ENCODE results near the gene EFHD1.
"Not testable (repeated sequence)": the region's sequence is repeated elsewhere in the genome, so short reads cannot be mapped to it uniquely, and the experiment has no call there.

EFHD1 gene

DNA sequence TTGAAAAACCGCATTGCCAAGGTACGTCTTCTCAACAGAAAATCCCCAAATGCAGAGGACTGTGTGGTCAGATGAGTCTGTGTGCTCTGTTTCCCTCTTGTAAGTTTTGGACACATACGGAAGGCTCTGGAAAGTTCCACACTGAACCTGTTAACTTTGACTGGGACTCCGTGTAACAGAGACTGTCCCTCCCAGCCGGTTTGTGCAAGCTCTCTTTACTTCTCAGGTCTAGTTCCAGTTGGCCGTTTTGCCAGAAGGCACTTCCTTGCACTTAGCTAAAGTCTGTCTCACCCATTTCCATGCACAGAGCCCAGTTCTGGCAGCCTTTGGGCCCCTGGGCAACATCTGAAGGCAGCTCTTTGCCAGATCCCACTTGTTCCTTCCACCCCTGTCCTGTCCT, 22.0 kb downstream of the EFHD1 start:
- no peak for DNase-seq

DNA sequence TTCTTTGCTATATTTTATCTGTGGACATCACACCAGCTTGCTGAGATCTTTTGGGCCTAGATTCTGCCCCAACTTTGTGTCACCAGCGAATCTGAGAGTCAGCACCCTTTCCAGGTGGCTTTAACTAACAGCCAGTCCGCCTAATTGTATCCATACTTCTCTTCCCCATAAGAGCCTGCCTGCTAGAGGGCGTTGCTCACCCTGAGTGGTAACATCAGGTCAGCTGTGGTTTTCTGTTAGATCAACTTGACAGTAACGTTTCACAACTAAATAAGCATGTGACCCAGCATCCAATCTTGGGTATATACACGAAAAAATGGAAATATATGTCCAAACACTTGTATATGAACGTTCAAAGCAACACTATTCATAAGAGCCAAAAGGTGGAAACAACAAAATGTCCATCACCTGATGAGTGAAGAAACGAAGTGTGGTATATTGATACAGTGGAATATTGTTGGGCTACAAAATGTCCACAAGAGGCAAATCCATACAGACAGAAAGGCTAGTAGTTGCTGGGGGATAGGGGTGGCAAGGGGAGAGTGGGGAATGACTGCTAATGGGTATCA, 24.9 kb downstream of the EFHD1 start:
- no peak for DNase-seq

DNA sequence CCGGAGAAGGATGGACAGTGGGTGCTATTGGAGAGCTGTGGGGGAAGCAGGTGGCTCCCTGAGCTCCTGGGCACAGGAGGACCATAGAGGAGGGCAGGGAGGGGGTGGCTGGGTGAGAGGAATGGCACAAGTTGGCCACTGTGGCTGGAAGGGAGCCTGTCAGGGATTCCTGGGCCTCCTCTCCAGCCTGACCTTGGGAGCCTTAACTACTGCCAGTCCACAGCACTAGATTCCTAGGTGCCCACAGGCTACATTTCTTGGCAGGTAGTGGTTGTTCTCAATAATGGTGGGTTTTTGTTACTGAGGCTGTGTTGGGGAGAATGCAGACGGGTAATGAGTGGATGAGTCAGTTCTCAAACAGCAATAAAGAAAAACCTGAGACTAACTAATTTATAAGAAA, 26.0 kb downstream of the EFHD1 start:
- DNase-seq = no peak

DNA sequence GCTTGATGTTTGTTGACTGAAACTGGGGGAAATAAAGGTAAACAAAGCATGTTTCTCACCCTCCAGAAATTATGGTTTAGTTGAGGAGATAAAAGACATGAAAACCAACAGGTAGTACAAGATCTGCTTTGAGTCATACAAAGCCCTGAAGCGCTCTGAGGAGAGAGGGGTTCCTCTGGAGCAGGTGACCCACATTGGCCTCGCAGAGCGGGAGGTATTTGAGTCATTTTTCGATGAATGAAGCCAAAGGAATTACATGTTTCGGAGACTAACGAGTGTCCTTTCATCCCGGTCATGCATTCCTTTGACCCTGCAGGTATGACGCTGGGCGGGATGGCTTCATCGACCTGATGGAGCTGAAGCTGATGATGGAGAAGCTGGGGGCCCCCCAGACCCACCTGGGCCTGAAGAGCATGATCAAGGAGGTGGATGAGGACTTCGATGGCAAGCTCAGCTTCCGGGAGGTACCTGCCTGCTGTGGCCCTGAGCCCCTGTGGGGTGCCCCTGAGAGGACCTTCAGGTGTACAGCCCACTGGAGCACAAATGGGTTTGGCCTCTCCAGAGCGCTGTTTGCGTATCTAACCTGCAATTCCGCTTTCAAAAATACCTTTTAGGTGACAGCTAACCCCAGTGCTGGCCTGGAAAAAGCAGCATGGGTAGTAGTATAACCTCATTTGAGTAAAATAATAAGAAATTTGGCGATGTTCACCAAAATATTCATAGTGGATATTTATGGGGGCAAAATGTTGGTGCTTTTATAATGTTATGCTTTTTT, 29.3 kb downstream of the EFHD1 start:
- DNase-seq = no peak

DNA sequence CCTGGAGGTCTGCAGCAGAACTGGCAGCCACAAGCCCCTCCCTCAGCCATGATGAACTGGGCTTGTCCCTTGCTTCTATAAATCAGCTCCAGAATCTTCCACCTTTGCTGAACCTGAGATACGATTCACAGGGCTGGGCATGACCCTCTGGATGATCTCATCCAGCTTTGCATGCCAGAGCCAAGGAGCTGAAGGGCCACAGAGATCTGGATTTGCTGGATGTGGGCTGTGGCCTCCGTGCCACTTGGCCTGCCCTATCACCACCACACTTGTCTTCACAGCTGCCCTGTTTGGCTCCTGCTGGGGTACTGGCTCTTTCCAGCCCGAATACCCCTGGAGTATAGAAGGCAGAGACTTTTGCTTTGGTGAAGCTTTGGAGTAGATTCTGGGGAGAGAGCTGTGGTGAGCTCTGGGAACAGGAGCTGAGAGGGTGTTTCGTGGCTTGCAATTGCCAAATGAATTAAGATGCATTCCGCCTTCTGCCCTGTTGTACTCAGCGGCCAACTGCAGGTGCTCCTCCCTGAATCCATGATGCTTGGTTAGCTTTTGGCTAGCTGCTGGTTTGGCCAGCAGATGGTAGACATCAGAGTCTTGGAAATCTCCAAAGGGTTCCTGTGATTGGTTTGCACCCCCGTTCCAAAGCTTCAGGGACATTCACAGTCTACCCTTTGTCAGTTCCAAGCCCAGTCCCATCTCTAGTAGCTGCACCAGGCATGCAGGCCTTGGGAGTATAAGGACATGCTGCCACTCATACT, 32.8 kb downstream of the EFHD1 start:
- DNase-seq = peak; percentile 14

DNA sequence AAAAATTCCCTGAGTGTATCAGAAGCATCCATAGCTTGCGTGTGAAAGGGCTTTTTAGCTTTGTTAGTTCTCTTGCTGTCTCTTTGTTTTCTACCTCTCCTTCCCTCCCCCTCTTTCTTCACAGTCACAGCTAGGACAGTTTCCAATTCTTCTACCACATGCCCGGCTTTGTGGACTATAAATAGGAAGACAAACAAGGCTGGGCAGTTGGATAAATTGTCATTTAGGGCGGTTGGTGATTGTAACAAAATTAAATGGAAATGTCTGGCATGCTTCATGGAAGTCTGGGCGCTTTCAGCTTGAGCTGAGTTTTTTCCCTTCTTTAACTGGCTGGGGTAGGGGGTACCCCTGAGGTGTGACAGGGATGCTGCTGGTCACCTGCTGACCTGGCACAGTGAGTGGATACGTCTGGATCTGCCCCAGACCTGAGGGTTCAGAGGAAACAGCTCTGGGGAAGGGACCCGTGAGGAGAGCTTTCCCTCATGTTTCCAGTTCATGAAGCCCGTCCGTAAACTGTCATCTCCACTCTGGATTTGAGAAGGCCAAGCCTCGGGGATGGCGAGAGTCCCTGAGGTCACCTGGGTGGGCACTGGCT, 34.7 kb downstream of the EFHD1 start:
- DNase-seq = no peak

DNA sequence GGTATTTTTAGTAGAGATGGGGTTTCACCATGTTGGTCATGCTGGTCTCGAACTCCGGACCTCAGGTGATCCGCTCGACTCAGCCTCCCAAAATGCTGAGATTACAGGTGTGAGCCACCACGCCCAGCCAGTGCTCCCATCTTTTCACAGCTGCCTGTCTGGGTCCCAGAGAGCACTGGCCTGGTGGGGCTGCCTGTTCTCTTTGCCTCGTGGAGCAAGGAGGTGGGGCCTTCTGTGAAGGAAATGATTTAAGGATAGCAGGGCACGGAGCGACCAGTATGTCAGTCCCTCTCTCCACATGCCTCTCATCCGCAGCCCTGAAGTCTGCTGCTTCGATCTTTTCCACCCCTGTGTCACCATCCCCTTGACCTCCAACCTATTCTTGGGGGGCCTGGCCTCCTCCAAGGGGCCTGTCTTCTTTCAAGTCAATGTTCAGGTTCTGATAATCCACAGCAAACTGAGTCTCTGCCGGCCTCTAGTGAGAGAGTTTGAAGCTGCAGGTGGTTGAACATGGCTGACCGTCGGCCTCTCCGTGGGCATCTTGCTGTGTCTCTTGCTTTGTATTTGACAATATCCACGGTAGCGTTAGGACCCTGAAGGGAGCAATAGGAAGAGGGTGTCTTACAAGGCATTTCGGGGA, 35.5 kb downstream of the EFHD1 start:
- no peak for DNase-seq

DNA sequence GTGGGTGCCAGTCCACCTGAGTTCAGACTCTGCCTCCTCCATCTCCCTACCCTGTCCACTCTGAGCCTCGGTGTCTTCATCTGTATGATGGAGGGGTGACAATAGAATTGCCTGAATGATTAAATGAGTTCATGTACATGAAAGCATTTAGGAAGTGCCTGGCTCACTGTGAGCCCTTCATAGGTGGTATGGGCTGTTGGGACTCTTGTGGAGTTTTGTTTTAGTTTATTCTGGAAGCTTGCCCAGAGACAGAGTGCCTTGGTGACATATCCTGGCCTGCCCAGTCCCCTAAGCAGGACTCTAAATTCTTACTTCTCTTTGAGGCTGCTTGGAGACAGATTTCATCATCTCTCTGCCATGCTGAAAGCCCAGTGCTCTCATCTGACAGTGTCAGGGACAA, 39.2 kb downstream of the EFHD1 start:
- DNase-seq = no peak

DNA sequence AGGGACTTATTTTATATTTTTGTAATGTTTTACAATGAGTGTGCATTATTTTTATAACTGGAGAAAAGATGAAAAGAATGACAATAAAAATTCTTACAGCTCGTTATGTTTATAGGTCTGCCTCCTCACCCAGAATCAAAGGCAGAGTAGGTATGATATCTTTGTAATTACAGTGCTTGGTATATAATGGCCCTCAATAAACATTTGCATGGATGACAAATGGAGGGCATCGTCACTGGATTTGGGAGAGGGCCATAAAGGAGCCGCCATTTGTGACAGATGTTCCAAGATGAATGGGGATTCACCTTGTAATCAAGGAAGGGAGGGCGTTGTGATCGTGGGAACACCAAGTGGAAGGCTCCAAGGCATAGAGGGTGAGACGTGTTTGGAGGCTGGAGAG, 41.1 kb downstream of the EFHD1 start:
- no peak for DNase-seq

DNA sequence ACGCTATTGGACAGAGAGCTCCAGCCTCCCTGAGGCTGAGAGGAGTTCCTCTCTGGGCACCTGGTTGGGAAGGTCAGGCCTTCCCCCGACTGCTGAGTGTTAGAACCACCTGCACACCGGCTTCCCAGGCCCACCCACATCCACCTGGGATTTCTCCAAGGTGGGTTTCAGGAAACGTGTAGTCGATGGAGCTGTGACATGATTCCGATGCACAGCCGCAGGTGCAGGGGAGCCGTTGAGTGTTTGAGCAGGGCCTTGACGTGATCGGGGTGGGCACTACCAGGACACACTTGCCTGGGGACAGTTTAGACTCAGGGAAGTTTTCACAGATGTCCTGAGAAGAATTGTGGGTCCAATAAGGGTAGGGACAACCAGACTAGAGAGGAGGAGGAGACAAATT, 42.0 kb downstream of the EFHD1 start:
- DNase-seq = no peak

DNA sequence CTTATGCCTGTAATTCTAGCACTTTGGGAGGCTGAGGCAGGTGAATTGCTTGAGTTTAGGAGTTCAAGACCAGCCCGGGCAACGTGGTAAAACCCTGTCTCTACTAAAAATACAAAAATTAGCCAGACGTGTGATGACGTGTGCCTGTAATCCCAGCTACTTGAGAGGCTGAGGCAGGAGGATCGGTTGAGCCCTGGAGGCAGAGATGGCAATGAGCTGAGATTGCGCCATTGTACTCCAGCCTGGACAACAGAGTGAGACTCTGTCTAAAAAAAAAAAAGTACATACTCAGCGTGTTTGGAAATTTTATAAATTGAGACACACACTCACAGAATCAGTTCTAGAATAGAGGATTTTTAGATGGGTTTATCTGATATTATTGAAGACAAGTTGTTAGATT, 46.6 kb downstream of the EFHD1 start:
- DNase-seq = no peak

DNA sequence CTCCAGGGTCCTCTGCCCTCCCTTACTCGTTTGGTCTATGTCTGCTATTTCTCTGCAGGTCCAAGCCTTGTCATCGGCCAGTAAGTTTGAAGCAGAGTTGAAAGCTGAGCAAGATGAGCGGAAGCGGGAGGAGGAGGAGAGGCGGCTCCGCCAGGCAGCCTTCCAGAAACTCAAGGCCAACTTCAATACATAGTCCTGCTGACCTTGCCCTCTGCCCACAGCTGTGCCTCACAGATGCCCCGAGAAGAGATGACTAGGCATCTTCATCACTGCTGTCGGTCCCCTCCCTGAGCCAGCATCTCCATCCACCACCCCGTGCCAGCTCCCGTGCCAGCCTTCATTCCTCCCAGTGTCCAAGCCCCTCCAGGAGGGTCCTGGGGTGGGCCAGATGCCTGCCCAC, 48.1 kb downstream of the EFHD1 start:
- DNase-seq = no peak

DNA sequence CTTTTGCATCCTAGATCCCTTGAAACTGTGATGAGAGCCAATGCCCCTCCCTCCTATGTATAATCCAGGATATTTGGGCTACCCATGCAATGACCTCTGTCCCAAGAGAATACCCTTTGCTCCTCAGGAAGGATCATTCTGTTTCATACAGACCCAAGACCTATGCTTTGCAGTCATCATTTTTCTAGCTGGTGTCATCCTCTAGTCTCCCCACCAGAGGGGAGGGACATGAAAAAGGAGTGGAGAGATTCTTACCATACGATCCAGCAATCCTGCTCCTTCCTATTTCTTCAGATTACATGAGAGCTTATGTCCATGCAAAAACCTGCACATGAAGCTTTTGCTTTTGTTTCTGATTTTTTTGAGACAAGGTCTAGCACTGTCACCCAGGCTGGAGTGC, 50.0 kb downstream of the EFHD1 start:
- no peak for DNase-seq

DNA sequence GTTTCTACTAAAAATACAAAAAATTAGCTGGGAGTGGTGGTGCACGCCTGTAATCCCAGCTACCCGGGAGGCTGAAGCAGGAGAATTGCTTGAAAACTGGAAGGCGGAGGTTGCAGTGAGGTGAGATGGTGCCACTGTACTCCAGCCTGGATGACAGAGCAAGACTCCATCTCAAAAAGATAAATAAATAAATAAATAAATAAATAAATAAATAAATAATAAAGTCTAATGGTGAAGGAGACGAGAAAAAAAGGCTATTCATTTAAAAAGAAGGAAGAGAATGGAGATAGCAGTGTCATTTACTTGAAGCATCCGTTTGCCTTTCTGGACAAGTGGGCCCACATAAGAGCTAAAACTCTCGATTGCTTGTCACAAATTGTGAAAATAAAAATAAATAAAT, 52.0 kb downstream of the EFHD1 start:
- DNase-seq = not testable (repeated sequence)

DNA sequence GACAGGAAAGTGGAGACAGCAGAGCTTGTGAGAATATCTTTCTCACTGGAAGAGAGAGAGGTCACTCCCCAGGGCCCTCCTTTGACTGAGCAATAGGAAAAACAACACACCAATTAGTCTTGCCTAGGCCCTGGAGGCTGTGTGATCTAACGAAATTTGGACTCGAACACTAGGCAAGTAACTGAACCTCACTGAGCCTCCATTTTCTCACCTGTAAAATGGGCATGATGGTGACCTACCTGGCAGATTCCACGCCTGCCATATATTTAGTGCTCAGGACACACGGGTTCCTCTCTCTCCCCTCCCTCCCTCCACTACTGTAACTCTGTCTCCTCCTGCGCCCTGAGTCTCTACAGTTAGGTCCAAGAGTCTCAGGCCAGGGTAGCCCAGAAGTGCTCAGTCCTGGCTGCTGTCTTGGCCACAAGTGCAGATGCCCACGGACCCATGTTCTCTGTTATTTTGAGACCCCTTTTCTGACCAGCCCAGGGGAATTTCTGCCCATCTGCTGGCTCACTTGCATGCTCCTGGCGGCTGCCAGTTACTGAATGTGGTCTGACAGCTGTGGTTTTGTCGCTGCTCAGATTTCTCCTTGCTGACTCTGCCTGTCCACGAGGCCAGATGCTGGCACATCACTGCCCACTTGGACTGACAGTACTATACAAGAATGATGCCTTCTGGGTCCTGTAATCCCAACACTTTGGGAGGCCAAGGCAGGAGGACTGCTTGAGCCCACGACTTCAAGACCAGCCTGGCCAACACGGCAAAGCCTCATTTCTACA, 54.2 kb downstream of the EFHD1 start:
- DNase-seq = peak; percentile 8

DNA sequence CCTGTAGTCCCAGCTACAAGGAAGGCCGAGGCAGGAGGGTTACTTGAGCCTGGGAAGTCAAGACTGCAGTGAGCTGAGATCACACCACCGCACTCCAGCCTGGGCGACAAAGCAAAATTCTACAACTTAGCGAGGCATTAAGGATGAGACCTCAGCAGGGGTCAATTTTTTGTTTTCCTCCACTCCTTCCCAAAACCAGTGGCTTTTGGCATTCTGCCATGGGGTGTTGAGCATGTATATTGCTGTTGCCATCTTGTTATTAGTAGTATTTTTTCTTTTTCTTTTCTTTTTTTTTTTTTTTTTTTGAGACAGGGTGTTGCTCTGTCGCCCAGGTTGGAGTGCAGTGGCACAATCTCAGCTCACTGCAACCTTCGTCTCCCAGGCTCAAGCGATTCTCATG, 54.8 kb downstream of the EFHD1 start:
- no peak for DNase-seq

DNA sequence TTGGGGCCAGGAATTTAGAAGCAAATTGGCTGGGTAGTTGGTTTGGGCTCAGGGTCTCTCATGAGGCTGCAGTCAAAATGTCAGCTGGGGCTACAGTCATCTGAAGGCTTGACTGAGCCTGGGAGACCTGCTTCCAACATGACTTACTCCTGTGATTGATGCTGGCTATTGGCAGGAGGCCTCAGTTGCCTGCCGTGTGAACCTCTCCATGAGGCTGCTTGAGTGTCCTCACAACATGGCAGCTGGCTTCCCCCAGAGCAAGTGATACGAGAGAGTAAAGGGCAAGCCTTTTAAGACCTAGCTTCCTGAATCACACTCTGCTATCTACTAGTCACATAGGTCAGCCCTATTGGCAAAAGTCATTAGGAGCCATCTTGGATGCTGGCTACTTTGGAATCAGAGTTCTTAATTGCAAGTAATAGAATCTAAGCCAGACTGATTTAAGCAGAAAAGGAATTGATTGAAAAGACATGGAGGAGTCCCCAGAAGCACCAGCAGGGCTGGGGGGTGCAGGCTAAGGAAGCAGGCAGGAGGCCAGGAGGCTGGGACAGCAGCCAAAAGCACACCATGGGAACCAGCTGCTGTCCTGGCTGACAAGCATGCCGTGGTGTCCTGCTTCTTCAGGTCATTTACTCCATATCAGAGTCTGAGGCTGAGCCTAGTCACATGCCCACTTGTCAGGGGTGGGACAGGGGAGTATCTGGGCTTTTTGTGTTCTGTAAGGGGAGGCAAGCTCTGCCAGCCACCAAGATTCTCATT, 55.9 kb downstream of the EFHD1 start:
- peak; percentile 85 for DNase-seq

DNA sequence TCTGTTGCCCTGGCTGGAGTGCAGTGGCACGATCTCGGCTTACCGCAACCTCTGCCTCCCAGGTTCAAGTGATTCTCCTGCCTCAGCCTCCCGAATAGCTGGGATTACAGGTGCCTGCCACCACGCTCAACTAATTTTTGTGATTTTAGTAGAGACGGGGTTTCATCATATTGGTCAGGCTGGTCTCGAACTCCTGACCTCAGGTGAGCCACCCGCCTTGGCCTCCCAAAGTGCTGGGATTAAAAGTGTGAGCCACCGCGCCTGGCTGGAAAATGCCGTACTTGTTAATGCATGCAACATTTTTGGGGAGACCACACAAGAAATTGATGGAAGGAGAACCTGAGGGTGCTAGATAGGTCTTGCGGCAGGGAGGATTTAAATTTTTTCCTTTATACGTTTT, 57.7 kb downstream of the EFHD1 start:
- not testable (repeated sequence) for DNase-seq

DNA sequence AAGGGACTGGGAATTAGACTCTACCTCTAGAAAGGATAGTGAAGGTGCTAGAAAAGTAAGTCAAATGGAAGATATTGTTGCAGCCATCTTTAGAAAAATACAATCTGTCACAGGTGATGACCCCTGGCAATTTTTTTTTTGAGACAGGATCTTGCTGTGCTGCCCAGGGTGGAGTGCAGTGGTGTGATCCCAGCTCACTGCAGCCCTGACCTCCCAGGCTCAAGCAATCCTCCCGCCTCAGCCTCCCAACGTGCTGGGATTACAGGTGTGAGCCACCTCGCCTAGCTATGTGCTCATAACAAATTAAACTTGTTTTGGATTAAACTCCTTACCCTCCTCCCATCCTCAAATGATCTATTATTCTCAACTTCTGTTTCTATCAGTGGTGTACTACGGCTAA, 59.9 kb downstream of the EFHD1 start:
- DNase-seq = no peak

DNA sequence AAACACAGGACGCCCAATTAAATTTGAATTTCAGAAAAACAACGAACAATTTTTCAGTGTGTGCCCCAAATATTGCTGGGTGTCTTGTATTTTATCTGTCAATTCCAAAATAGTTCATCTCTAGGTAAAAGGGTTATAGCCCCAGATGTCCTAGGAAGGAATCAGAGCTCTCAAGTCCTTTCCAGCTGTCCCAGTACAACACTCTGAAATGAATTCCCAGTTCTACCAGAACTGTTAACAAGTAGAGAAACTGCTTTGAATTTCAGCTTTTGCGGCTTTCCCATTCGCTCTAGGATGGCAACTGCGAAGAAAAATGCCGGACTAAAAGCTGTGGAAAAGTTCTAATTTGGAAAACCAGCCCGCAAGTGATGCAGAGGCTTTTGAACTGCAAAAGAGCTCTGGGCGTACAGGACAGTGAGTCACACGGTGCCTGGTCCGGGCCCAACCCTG, 63.2 kb downstream of the EFHD1 start:
- DNase-seq = no peak

DNA sequence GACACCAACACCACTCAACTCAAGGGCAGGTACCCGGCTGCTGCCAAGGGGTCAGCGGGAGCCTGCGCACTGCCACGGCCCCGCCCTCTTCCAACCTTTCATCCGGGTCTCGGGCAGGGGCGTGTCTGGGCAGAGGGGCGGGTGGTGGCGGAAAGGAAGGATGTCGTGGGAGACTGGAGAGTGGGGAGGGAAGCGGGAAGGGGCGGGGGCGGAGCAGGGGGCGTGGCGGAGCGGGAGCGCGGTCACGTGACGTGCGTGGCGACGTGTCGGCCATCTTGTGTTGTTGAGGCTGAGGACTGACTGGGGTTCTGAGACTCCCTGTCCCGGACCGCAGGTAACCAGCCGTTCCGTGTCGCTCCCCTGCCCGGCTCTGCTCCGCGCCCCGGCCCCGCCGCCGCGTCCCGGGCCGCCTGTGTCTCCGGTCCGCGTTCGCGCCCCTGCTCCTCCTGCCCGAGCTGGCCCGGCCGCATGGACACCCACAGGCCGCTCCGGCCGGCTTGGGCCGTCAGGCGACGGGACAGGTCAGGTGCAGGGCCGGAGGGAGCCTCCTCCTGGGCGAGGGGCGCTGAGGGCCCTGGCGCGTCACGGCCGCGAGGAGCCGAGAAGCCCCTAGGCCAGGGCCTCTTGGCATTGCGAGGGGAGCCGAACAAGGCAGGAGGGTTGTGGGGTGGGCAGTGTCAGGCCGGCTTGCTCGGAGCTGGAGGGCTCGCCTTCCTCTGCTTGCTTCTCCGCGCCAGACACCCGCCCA, 63.8 kb downstream of the EFHD1 start, which contains the start of gene GIGYF2:
Gene GIGYF2, plus strand, starts transcription at position 273 of the 748 bp plus-strand sequence. CDS start 37,867 bp downstream, outside the sequence.
- peak; percentile 85 for DNase-seq
